NCI-H1694 treated with DMSO at 0.1 percent for 48 hours (cell line): ENCODE data around the gene MBLAC1.

Experiments
- DNase-seq: peaks from one replicate; lab custom pipeline; 2025; lab: John Stamatoyannopoulos, UW

The MBLAC1 gene

DNA sequence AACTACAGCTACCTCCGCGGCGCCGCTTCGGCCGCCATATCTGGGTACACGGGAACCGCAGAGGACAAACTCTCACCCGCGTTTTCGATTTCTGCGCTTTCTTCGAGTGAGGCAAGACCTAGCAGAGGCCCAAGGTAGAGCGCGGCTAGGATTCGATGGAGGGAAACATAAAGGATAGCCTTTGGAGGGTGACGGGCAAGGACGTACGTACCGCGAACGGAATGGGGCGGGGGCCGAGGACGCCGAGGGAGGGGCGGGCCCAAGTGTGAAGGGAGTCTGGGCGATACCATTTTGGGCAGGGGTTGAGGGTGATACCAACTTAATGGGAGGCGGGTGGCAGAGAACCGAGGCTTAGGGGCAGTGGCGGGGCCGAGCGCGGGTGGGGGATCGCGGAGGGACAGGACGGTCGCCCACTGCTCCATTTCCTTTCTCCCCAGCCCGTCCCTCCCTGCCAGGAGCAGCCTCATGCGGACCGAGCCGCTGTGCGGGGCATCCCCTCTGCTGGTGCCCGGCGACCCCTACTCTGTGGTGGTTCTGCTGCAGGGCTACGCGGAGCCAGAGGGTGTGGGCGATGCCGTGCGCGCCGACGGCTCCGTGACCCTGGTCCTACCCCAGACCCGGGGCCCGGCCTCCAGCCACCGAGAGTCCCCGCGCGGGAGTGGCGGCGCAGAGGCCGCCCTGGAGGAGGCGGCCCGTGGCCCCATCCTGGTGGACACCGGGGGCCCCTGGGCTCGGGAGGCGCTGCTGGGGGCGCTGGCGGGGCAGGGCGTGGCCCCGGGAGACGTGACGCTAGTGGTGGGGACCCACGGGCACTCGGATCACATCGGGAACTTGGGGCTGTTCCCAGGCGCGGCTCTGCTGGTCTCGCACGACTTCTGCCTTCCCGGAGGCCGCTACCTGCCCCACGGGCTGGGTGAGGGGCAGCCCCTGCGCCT lies at the start of gene MBLAC1:
MBLAC1 (plus strand) TSS at position 37 of the 935 bp plus-strand sequence; CDS start at position 466, 429 bp downstream.
- DNase-seq: peak; percentile 94

GRCh38 chr7:100077205-100077604 lies 49.6 kb upstream of the MBLAC1 start:
- DNase-seq: no peak

DNA sequence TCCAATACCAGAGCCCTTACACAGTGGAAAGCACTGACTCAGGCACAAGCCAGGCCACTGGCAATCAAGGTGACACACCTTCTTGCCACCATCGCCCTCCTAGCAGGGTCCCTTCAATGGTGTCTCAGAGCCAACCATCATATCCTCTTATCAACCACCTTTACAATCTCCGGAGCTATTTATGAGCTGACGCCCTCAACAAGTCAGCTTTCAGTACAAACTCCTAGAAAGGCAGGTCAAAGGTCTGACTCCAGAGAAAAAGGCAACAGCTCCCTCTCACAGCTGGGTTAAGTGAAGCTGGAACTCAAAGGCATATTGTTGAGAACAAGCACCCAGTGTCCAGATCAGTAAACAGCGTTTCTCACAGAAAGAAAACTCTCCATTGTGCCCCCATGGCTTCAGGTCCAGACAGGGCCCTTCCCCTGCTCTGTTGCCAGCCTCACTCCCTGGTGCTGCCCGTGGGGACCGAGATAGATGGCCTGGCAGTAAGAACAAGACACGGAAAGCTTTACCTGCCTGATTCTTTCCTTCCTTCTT lies 47.7 kb upstream of the MBLAC1 start:
- no peak for DNase-seq

DNA sequence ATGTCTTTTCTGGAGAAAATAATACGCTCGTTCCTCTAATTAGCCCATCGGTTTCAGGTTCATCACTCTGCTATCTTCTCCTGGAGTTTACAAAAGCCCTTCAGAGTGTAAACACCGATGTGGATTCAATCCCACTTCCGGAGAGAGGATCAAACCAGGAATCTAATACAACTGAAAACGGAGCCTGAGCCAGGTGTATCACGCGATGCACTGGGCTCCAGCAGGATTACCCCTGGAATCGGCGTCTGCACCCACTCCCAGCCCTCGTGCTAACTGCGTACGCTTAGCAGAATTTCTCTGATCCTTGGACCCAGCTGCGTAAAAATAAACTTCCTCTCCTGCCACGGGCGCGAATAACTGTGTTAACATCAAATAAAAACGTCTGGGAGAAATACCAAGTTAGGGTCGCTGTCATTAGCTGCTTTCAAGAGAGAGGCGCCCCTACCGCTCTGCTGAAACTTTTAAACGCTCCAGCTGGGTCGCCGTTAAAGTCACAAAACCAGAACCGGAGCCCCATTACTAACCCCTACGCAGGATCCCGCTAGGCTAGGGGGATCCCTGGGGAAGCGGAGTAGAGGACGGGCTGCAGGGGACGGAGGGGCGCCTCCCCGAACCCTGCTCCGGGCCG lies 45.7 kb upstream of the MBLAC1 start:
- no peak for DNase-seq

DNA sequence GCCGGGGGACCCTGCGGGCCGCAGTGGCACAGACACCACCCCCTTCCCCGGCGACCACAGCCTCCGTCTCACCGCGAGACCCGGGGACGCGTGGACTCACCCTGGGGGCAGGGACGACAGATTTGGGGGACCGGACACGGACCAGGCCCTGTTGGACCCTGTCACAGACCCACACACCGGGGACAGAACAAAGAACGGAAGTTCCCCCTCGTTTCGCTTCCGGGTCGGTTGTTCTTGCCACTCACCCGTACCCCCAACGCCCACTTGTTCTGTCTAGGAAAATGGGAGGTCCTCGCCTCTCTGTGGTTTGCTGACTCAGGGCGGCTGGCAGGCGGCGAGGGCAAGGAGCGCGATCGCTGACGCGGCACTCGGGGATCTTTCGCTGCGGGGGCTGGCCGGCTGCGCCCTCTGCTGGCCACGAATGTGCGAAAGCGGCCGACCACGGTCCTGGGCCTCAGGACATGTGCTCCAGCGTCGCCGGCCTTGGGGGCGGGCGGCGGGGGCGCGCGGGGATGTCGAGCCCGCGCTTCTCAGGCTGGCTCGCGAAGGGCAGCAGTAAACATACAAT lies 45.1 kb upstream of the MBLAC1 start, which contains the start of gene ZNF3:
ZNF3 (minus strand) TSS at position 189 of the 568 bp plus-strand sequence. CDS start 4,366 bp downstream, outside the sequence.
- DNase-seq: peak; percentile 96

- no peak for DNase-seq
These were observed 43.8 kb upstream of the MBLAC1 start for GRCh38 chr7:100082978-100083377.

DNA sequence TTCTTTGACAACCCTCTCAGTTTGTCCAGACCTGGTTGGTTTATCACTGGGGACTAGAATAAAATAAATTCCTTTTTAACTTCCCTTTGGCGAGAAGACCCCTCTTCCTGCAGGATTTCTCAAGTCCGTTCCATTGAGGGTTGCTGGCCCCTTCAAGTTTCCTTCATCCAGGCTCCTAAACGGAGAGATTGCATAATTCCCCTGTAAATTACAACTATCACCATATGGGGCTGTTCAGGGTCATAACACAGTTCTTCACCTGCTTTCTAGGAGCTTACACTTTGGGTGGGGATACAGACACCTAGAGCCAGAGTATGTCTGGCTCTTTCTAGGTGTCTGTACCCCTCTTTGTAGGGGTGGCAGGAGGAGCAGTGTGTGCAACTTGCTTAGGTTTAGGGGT lies 41.3 kb upstream of the MBLAC1 start:
- DNase-seq: no peak

DNA sequence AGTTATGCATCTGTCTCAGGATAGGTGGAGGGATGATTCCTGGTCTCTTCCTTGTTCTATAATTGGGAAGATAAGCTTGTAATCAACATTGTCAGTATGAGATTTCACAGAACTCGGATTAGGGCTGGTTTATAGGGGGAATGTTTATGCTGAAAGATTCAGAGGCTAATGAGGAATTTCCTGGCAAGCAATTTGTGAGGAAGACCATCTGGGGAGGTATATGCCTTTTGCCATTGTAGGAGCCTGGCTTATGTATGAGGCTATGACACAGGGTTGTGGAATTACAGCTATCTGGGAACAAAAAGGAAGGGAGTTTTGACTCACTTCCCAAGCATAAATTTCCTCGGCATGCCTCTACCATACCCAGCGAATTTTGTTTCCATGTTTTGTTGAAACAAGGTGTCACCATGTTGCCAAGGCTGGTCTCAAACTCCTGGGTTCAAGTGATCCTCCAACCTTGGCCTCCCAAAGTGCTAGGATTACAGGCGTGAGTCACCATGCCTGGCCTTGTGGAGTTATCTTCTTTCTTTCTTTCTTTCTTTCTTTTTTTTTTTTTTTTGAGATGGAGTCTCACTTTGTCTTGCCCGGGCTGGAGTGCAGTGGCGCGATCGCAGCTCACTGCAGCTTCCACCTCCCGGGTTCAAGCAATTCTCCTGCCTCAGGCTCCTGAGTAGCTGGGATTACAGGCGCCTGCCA lies 39.6 kb upstream of the MBLAC1 start:
- DNase-seq: no peak

GRCh38 chr7:100088095-100088620 lies 38.6 kb upstream of the MBLAC1 start:
- DNase-seq: no peak

DNA sequence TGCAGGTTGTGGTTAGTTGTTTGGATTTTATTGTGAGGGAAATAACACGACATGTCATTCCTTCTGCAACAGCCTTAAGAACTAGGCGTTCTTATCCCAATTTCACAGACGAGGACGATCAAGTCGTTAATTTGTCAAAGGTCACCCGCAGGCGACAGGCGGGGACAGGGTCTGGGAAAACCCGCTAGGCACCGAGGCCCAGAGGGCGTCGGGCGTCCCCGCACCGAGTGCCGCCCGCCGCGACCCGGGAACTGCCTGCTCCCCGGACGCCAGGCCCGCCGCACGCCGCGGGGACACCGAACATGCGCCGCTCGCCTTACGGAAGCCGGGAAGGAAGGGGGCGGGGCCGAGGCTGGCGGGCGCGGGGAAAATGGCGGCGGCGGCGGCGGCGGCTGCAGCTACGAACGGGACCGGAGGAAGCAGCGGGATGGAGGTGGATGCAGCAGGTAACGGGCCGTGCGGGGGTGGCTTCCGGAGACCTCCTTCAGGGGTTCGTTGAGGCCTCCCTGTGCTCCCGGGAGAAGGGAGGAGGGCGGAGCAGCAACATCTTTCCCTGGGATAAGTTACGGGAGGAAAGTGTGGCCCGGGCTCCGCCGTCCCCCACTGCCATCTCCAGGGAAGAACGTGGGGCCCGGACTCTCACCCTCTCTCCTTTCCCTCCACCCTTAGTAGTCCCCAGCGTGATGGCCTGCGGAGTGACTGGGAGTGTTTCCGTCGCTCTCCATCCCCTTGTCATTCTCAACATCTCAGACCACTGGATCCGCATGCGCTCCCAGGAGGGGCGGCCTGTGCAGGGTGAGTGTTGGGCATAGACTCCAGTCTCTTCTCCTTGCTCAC lies 37.9 kb upstream of the MBLAC1 start, which contains the start of gene COPS6:
COPS6 (plus strand) TSS at position 349 of the 837 bp plus-strand sequence; CDS start at position 371, 22 bp downstream.
- peak; percentile 24 for DNase-seq

DNA sequence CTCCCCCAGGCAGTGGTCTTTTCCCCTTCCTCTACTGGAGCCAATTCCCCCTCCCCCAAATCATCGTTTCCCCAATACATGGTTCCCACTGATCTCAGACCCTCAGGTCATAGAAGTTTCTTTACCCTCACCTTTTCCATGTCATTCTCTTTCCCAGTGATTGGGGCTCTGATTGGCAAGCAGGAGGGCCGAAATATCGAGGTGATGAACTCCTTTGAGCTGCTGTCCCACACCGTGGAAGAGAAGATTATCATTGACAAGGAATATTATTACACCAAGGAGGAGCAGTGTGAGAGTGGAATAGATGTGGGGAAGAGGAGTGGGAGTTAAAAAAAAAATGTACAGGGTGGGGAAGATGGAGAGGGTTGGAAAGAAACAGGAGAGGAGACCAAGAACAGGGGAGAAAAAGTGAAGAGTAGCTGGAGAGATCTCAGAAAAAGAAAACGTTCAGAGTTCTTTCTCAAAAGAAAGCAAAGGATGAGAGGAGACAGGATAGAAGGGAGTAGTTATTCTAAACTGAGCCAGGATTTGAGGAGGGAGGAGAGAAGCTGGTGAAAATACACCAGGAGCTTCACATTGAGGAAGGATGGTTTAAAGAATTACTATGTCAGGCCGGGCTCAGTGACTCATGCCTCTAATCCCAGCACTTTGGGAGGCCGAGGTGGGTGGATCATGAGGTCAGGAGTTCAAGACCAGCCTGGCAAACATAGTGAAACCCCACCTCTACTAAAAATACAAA lies 37.1 kb upstream of the MBLAC1 start:
- no peak for DNase-seq

- no peak for DNase-seq
These were observed 36.0 kb upstream of the MBLAC1 start for GRCh38 chr7:100090527-100091410.

DNA sequence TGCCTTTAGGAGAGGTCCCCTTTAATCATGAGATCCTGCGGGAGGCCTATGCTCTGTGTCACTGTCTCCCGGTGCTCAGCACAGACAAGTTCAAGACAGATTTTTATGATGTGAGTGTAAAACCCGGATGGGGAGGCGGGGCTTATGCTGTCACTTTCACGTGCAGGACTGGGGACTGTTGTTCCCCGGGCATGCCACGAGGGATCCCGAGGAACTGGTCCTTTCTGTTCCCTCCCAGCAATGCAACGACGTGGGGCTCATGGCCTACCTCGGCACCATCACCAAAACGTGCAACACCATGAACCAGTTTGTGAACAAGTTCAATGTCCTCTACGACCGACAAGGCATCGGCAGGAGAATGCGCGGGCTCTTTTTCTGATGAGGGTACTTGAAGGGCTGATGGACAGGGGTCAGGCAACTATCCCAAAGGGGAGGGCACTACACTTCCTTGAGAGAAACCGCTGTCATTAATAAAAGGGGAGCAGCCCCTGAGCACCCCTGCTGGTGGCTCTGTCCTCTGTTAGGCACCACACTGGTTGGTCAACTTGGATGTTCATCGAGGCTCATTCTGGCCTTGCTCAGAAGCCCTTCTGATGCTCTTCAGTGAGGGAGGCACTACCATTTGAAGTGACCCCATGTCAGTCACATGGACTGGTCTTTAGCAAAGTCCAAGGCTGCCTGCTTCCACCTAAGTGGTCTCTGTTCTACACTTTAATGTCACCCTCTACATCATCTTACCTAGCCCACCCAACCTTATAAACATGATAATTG lies 35.2 kb upstream of the MBLAC1 start:
- DNase-seq: no peak

GRCh38 chr7:100093054-100093453 lies 33.7 kb upstream of the MBLAC1 start:
- DNase-seq: no peak

DNA sequence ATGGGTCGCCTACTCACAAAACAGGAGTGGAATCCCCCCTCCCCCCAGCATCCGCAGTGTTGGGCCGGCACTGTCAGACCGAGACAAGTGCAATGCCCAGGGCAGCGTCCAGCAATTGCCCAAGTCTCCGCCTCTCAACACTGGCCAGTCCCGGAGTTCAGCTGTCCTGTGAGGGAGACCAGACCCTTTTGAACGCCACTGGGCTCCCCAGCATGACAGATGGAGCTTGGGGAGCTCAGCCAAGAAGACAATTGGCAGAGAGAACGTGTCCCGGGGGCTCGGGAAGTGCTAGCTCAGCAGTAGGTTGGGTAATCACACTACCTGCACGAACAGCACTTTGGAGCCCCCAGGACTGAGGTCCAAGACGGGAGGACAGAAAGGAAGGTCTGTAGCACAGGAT lies 33.3 kb upstream of the MBLAC1 start:
- DNase-seq: no peak

DNA sequence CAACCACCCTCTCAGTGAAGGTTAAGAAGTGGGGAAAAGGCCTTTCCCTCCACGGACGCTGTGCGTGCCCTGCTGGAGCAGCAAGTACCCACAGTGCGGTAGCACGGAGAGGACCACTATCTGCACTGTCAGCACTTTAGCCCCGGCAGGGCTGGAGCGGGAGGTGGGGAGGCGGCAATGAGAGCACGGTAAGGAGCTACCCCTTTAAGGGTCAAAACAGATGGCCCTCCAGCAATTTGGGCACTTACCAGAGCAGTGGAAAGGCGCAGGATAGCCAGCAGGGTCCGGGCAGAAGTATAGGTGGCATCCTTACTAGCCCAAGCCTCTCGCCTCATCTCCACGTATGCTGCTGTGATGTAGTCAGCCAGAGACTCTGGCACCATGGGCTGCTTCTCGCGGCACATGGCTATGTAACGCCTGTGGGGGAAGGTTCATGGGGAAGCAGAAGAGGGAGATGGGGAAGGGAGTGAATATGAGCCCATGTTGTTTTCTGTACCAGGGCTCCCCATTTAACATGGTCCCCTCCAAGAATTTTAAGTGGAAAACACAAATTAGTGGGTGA lies 32.8 kb upstream of the MBLAC1 start:
- DNase-seq: no peak

GRCh38 chr7:100095289-100095688 lies 31.5 kb upstream of the MBLAC1 start:
- no peak for DNase-seq

- no peak for DNase-seq
These were observed 31.1 kb upstream of the MBLAC1 start for GRCh38 chr7:100095704-100096103.
